Measurements from ENCODE around the gene NME7. TPM values are rescaled to one million over a fixed set of nuclear protein-coding genes. Genes with fewer than 3 reads are reported as not detected.

The NME7 gene
- total RNA-seq, 4 donors from 2014 or later = 5.0 to 8.9 (median 8.4) TPM

GRCh38 chr1:169124459-169124858 lies 243.1 kb downstream of the NME7 start:
- TF ChIP-seq POLR2A (IDR thresholded peaks at IDR 0.05) (no peak), CTCF (IDR thresholded peaks at IDR 0.05) (no peak)
- DNase-seq (ENCODE audit: low spot score in 2 of 2) = no peak
- WGBS, 2 donors = 61 to 67% methylated on average over 2 of the region's 2 CpGs
- intact Hi-C loops (cut with DNase I; ENCODE audit: low total_unique reads) = no loop called here
- no peak overlapping the region for H3K4me3 ChIP-seq (ENCODE audit: low read depth, poor library complexity, severe bottlenecking)

GRCh38 chr1:169122976-169123375 lies 244.6 kb downstream of the NME7 start:
- no peak for TF ChIP-seq POLR2A (IDR thresholded peaks at IDR 0.05)
- TF ChIP-seq CTCF (IDR thresholded peaks at IDR 0.05) = no peak
- intact Hi-C loops (cut with DNase I; ENCODE audit: low total_unique reads) = no loop called here
- no peak for DNase-seq (ENCODE audit: low spot score in 2 of 2)
- H3K4me3 ChIP-seq (ENCODE audit: low read depth, poor library complexity, severe bottlenecking) = no peak overlapping the region
- 74 to 84% methylated on average over 6 of the region's 6 CpGs for WGBS, 2 donors

GRCh38 chr1:169121146-169121923 lies 246.3 kb downstream of the NME7 start:
- intact Hi-C loops (cut with DNase I; ENCODE audit: low total_unique reads) = no loop called here
- no peak overlapping the region for H3K4me3 ChIP-seq (ENCODE audit: low read depth, poor library complexity, severe bottlenecking)
- 91 to 94% methylated on average over 6 of the region's 6 CpGs for whole genome bisulfite sequencing, 2 donors
- DNase-seq (ENCODE audit: low spot score in 2 of 2) = no peak
- TF ChIP-seq POLR2A (IDR thresholded peaks at IDR 0.05) = no peak
- no peak for TF ChIP-seq CTCF (IDR thresholded peaks at IDR 0.05)

- intact Hi-C loops (cut with DNase I; ENCODE audit: low total_unique reads) = no loop called here
- DNase-seq (ENCODE audit: low spot score in 2 of 2) = no peak
- H3K4me3 ChIP-seq (ENCODE audit: low read depth, poor library complexity, severe bottlenecking) = no peak overlapping the region
- WGBS, 2 donors = 83 to 85% methylated on average over 5 of the region's 5 CpGs
- no peak for TF ChIP-seq POLR2A (IDR thresholded peaks at IDR 0.05)
- no peak for TF ChIP-seq CTCF (IDR thresholded peaks at IDR 0.05)
Measured at GRCh38 chr1:169120066-169120465, 247.5 kb downstream of the NME7 start.

GRCh38 chr1:169119405-169119804 lies 248.2 kb downstream of the NME7 start:
- intact Hi-C loops (cut with DNase I; ENCODE audit: low total_unique reads) = no loop called here
- no peak overlapping the region for H3K4me3 ChIP-seq (ENCODE audit: low read depth, poor library complexity, severe bottlenecking)
- WGBS, 2 donors = 52 to 69% methylated on average over 5 of the region's 5 CpGs
- no peak for TF ChIP-seq CTCF (IDR thresholded peaks at IDR 0.05)
- TF ChIP-seq POLR2A (IDR thresholded peaks at IDR 0.05) = no peak
- DNase-seq (ENCODE audit: low spot score in 2 of 2) = no peak

GRCh38 chr1:169118227-169118626 lies 249.4 kb downstream of the NME7 start:
- DNase-seq (ENCODE audit: low spot score in 2 of 2) = no peak
- 76 to 78% methylated on average over 4 of the region's 4 CpGs for WGBS, 2 donors
- intact Hi-C loops (cut with DNase I; ENCODE audit: low total_unique reads) = no loop called here
- TF ChIP-seq POLR2A (IDR thresholded peaks at IDR 0.05) (no peak), CTCF (IDR thresholded peaks at IDR 0.05) (no peak)
- no peak overlapping the region for H3K4me3 ChIP-seq (ENCODE audit: low read depth, poor library complexity, severe bottlenecking)
